ENCODE results near the gene TRAM2. TPM values are rescaled to one million over a fixed set of nuclear protein-coding genes. Genes with fewer than 3 reads are reported as not detected.

The TRAM2 gene
- total and polyA plus RNA-seq, 2 of the 13 experiments (the other 11 are each of a cell fraction or from before 2014, with no cell fraction given), result 49.1 to 72.5 TPM

DNA sequence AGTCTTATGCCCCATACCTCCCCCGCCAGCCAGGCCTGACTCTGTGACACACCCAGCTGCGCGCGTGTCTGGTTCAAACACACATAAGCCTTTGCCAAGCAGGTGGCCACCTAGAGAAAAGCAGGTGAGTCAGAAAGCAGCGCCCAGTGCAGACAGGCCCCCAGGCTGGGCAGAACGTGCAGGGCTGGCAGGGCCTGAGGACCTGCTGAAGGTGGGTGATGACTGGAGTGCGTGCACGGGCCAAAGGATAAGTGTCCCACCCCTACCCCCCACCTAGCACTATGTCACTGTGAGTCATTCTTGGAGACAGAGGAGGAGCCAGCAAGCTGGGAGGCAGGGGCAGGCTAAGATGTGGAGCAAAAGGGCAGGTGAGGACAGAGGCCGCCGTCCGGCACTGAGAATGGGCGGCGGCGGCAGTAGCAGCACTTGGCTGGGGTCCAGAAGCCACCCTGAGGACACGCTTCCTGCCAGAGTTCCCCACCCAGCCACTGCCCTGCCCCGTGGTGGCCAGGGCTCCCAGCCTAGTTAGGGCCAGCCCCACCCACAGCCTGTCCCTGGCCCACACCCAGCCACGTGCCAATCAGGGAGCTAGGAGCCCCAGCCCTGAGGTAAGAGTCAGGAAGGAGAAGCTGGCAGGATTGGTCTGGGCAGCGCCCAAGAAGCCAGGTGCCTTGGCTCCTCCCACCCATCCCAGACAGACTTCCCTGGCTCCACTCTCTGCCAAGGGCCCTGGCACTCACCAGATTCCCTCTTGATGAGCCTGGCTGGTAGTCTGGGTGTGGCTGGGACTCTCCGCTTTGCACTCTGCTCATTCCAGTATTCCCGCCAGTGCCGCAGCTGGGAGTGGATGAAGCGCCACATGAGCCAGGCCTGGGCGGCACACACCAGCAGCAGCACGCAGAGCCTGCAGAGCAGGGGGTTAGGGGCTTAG lies 72.7 kb downstream of the TRAM2 start (continued):
- TF ChIP-seq ZNF318 (CRISPR knock-in tag; IDR thresholded peaks at IDR 0.05) (0 out of 2 replicates have a peak, but pooled peaks have one; percentile 23), SKI (IDR thresholded peaks at IDR 0.05; ENCODE audit: partially characterized antibody) (no peak), ATF7 (IDR thresholded peaks at IDR 0.05) (no peak), ATF7 (CRISPR knock-in tag; IDR thresholded peaks at IDR 0.05) (no peak), ATM (IDR thresholded peaks at IDR 0.05; ENCODE audit: borderline replicate concordance) (no peak), ZNF556 (CRISPR knock-in tag; IDR thresholded peaks at IDR 0.05; ENCODE audit: borderline replicate concordance) (no peak), HES4 (CRISPR knock-in tag; IDR thresholded peaks at IDR 0.05; ENCODE audit: borderline replicate concordance) (peak; percentile 65; the same call in 1 of the 2 replicates), TFE3 (CRISPR knock-in tag; IDR thresholded peaks at IDR 0.05) (no peak), ZNF768 (CRISPR knock-in tag; IDR thresholded peaks at IDR 0.05) (0 out of 2 replicates have a peak, but pooled peaks have one; percentile 6), ZMYM2 (CRISPR knock-in tag; IDR thresholded peaks at IDR 0.05) (no peak), ZNF563 (CRISPR knock-in tag; IDR thresholded peaks at IDR 0.05) (no peak), ZSCAN9 (CRISPR knock-in tag; IDR thresholded peaks at IDR 0.05; ENCODE audit: borderline replicate concordance) (no peak), TP53 (CRISPR knock-in tag; conservative IDR thresholded peaks at IDR 0.05) (no peak)

All from HepG2 (cell line).